Transverse colon (tissue), 3 donors: ENCODE results near the gene TMTC1.

ENCODE experiments used
- EP300 ChIP-seq: sonication (generic); formaldehyde crosslinking; IDR thresholded peaks from one replicate; pipeline ENCODE4 v1.6.1; 2017; ENCODE audit warnings: antibody characterized with exemption, low read depth
- POLR2A ChIP-seq: fragments of 450-650 bp; IDR thresholded peaks from one replicate; pipeline ENCODE4 v1.6.1; 2016; ENCODE audit warnings: antibody characterized with exemption, mild to moderate bottlenecking, moderate library complexity
- TF ChIP-seq, protein P1 (sequence below), 5 experiments: fragments of 200-600 bp in 3 of 5; fragments of 450-650 bp in 2 of 5; sonication (generic) in 3 of 5; IDR thresholded peaks; 1 replicate in 2 of 5; 2 replicates in 3 of 5; pipeline ENCODE4 v1.5.1; 2016 to 2017; ENCODE audit warnings: antibody characterized with exemption in 5 of 5, inconsistent platforms in 3 of 5, mild to moderate bottlenecking in 2 of 5, moderate library complexity in 1 of 5

DNA sequence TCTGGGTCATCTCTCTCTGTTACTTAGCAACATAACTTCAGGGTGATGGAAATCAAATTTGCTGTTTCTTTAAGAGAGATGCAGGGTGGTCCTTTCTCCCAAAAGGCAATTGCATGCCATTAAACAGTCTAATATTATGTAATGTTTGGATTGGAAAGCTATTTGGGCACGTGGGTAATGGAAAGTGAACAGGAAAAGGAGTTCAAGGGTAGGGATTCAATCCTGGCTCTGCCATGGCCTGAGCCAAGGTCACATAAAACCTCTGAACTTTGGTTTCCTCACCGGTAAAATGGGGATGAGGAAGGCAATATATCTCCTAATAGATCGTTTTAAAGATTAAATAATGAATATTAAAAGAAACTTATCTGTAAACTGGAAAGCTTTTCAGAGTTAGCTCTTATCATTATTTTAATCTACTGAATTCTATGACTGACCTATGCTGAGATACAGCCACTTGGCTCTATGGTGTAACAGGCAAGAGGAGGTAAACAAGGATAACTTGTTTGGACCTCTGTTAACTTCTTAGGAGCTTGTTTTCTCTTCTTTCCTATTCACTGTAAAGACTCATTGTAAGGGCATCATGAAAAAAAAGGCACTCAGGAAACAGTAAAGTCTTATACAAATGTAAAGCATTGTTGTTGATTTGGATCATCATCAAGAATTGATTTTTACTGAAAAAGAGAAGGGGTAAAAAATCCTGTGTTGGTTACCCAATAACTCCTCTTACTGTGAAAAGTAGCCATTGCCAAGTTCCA lies 230.6 kb downstream of the TMTC1 start:
- TF ChIP-seq, protein P1, sequence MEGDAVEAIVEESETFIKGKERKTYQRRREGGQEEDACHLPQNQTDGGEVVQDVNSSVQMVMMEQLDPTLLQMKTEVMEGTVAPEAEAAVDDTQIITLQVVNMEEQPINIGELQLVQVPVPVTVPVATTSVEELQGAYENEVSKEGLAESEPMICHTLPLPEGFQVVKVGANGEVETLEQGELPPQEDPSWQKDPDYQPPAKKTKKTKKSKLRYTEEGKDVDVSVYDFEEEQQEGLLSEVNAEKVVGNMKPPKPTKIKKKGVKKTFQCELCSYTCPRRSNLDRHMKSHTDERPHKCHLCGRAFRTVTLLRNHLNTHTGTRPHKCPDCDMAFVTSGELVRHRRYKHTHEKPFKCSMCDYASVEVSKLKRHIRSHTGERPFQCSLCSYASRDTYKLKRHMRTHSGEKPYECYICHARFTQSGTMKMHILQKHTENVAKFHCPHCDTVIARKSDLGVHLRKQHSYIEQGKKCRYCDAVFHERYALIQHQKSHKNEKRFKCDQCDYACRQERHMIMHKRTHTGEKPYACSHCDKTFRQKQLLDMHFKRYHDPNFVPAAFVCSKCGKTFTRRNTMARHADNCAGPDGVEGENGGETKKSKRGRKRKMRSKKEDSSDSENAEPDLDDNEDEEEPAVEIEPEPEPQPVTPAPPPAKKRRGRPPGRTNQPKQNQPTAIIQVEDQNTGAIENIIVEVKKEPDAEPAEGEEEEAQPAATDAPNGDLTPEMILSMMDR (IDR thresholded peaks at IDR 0.05) = no peak
- no peak for TF ChIP-seq POLR2A
- no peak for TF ChIP-seq EP300
